WERI-Rb-1 (cell line): ENCODE measurements around the gene KLHL25.
A peak's percentile ranks its signal among the peaks of the same experiment; 100 is the strongest.

Experiments
- DNase-seq: peaks from one replicate; pipeline ENCODE4 v3.0.0-alpha.2; 2020
- H3K27ac ChIP-seq: fragments of 250-450 bp; sonication (Bioruptor Pico); 2 replicates; pipeline ENCODE4 v1.5.1; 2020; ENCODE audit warnings: mild to moderate bottlenecking, moderate library complexity
- H3K27me3 ChIP-seq: fragments of 250-450 bp; sonication (Bioruptor Pico); 2 replicates; pipeline ENCODE4 v1.5.1; 2021; ENCODE audit warnings: mild to moderate bottlenecking, low read depth, moderate library complexity; ENCODE audit not compliant: insufficient read depth, severe bottlenecking
- H3K36me3 ChIP-seq: fragments of 250-450 bp; sonication (Bioruptor Pico); 2 replicates; pipeline ENCODE4 v1.5.1; 2020; ENCODE audit warnings: mild to moderate bottlenecking, moderate library complexity
- H3K4me3 ChIP-seq: 2 replicates; pipeline ENCODE4 v1.5.1; 2011; ENCODE audit warnings: low read depth, mild to moderate bottlenecking, control low read depth, low read length
- H3K9me3 ChIP-seq: fragments of 250-450 bp; sonication (Bioruptor Pico); 2 replicates; pipeline ENCODE4 v1.5.1; 2021; ENCODE audit warnings: mild to moderate bottlenecking, moderate library complexity; ENCODE audit not compliant: severe bottlenecking
- TF ChIP-seq, protein P1 (sequence below): IDR thresholded peaks from 2 replicates; pipeline ENCODE4 v1.5.1; 2011; ENCODE audit warnings: low read depth, mild to moderate bottlenecking, control low read depth, inconsistent platforms, low read length

Gene KLHL25, protein sequence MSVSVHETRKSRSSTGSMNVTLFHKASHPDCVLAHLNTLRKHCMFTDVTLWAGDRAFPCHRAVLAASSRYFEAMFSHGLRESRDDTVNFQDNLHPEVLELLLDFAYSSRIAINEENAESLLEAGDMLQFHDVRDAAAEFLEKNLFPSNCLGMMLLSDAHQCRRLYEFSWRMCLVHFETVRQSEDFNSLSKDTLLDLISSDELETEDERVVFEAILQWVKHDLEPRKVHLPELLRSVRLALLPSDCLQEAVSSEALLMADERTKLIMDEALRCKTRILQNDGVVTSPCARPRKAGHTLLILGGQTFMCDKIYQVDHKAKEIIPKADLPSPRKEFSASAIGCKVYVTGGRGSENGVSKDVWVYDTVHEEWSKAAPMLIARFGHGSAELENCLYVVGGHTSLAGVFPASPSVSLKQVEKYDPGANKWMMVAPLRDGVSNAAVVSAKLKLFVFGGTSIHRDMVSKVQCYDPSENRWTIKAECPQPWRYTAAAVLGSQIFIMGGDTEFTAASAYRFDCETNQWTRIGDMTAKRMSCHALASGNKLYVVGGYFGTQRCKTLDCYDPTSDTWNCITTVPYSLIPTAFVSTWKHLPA

DNA sequence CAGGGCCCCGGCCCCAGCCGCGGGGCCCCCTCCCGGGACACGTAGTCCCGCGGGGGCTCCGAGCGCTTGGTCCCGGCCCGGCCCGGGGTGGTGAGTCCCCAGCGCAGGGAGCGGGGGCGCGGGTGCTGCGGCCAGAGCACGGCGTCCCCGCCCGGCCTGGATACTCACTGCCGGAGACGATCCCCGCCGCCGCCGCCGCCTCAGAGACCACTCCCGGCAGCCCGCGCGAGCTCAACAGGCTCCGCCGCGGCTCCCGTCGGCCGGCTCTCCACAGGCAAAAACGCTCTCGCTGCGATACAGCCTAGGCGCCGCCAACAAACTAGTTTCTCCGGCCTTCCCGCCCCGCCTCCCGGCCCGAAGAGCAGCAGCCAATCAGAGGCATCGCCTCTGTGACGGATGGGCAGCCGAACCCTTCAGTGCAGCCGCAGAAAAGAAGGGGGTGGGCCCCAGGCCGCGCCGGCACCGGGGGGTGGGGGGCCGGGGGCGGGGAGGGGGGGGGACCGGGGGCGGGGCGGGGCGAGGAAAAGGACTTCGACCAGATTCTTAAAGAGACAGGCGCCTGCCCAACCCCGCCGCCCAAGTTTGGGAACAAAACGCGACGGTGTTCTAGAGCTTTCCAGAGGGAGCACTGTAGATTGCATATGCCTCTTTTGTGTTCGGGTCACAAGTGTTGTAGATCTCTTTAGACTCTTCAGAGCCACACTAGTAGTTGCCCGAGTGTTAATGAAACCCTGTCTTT is at the start of gene KLHL25:
Gene KLHL25 (minus strand): TSS at position 328 of the 739 bp plus-strand sequence. CDS start 25,115 bp downstream, outside the sequence.
- peak; percentile 96 for DNase-seq
- H3K27me3 ChIP-seq: no peaks in the 10 kb centered on the region
- H3K27ac ChIP-seq: peak within 1 kb of the TSS; percentile 85
- H3K9me3 ChIP-seq: no peaks in the 10 kb centered on the region
- 0 out of 2 replicates have a peak, but pooled peaks cover 2% of the 10 kb centered on the region for H3K36me3 ChIP-seq
- TF ChIP-seq, protein P1, sequence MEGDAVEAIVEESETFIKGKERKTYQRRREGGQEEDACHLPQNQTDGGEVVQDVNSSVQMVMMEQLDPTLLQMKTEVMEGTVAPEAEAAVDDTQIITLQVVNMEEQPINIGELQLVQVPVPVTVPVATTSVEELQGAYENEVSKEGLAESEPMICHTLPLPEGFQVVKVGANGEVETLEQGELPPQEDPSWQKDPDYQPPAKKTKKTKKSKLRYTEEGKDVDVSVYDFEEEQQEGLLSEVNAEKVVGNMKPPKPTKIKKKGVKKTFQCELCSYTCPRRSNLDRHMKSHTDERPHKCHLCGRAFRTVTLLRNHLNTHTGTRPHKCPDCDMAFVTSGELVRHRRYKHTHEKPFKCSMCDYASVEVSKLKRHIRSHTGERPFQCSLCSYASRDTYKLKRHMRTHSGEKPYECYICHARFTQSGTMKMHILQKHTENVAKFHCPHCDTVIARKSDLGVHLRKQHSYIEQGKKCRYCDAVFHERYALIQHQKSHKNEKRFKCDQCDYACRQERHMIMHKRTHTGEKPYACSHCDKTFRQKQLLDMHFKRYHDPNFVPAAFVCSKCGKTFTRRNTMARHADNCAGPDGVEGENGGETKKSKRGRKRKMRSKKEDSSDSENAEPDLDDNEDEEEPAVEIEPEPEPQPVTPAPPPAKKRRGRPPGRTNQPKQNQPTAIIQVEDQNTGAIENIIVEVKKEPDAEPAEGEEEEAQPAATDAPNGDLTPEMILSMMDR: no peak
- H3K4me3 ChIP-seq: peak within 1 kb of the TSS; percentile 70

DNA sequence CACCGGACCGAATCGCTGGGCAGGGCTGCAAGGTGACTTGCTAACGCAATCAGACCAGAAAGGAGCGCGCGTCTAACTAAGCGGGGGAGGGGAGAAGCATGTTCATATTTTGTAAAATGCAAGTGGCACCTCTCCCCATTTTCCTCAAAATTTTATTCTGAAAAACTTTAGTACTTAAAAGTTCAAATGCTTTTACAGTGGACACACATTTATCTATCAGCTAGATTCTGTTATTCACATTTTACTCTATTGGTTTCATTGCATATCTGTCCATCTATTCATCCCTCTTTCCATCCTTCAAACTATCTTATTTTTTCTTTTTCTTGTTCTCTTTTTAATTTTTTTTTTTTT is 46.1 kb upstream of the KLHL25 start:
- H3K27me3 ChIP-seq: no peaks in the 10 kb centered on the region
- DNase-seq: no peak
- no peak overlapping the region for H3K27ac ChIP-seq
- H3K36me3 ChIP-seq: no peaks in the 10 kb centered on the region
- H3K9me3 ChIP-seq: no peaks in the 10 kb centered on the region
- H3K4me3 ChIP-seq: no peak overlapping the region
- TF ChIP-seq, protein P1: no peak

DNA sequence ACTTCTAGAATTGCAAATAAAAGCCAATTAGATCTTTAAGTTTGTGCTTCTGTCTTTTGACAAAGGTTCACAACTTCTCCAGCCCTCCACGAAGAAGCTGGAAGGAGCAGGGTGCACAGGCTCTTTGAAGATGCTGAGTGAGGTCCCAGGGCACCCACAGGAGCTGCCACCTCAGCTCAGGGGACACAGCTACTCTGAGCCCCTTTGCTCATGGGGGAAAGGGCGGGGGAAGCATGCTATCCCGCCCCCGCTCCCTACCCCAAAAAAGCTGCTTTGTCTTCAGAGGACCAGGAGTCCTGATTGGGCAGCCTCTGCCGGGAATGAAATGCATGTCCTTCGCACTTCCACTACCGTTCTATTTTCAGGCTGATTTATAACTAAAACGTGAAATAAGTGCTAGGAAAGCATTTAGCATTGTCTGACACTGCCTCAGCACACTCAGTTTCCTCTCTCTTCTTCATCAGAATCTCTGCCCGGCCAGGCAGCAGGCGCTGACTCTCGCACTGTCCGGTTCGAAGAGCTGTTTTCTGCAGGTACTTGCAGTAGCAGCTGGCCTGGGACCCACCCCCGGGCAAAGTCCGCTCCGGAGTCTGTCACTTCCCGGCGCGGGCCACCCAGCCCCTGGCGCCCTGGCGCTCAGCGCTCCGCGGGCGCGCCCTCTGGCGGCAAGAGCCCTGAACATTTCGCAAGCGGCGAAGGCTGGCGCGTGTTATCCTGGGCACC is 45.5 kb upstream of the KLHL25 start:
- peak; percentile 92 for DNase-seq
- no peaks in the 10 kb centered on the region for H3K36me3 ChIP-seq
- TF ChIP-seq, protein P1: peak; percentile 92
- no peaks in the 10 kb centered on the region for H3K27me3 ChIP-seq
- H3K27ac ChIP-seq: no peak overlapping the region
- H3K4me3 ChIP-seq: peak overlapping the region; percentile 12
- H3K9me3 ChIP-seq: no peaks in the 10 kb centered on the region

DNA sequence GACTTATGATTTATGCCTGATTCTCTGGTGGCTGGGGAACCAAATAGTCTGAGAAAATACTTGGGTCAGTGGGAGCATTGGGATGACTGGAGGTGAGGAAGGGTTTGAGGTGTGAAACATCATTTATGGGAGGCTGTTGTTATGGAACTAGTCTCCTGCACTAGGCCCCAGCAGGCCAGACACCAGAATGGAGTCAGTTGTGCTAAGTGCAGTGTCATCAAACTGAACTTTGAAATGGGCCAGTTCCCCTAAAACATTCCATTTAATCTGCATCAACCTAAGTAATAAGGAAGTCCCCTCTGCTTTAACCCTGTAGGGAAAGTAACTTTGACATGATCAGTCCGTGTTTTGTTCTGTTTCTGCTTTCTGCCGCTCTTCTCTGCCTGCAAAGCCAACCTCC is 44.9 kb upstream of the KLHL25 start:
- no peak for DNase-seq
- Histone ChIP-seq H3K9me3 (no peaks in the 10 kb centered on the region), H3K4me3 (no peak overlapping the region), H3K36me3 (no peaks in the 10 kb centered on the region), H3K27me3 (no peaks in the 10 kb centered on the region), H3K27ac (no peak overlapping the region)
- TF ChIP-seq, protein P1: no peak

DNA sequence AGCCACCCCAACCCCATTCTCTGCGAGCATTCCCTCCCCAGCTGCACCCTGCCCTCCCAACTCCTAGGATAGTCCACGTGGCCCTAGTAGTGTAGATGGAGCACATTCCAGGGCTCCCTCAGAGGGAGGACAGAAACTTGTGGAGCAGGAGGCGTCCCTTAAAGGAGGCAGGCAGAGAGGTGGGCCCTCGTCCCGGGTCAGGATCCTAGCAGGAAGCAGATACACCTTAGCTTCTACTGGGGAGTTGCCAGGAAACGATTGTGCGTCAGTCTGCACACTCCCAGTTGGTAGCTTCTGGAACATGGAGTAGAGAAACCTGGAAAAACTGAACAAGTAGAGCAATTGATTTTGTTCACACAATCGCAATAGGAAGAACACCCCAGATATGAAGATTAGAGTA is 43.9 kb upstream of the KLHL25 start:
- DNase-seq: no peak

More for the DNA sequence above, 43.9 kb upstream of the KLHL25 start:
- TF ChIP-seq, protein P1: no peak
- no peaks in the 10 kb centered on the region for H3K27me3 ChIP-seq
- H3K36me3 ChIP-seq: no peaks in the 10 kb centered on the region
- H3K9me3 ChIP-seq: no peaks in the 10 kb centered on the region
- H3K27ac ChIP-seq: no peak overlapping the region
- H3K4me3 ChIP-seq: no peak overlapping the region
